Effector CD4-positive, alpha-beta T cell (primary cell): ENCODE measurements around the gene TMEM120B.
A peak's percentile ranks its signal among the peaks of the same experiment; 100 is the strongest.

Experiments
- DNase-seq: peaks from one replicate; pipeline ENCODE4 v3.0.0-alpha.2; 2020

The TMEM120B gene

DNA sequence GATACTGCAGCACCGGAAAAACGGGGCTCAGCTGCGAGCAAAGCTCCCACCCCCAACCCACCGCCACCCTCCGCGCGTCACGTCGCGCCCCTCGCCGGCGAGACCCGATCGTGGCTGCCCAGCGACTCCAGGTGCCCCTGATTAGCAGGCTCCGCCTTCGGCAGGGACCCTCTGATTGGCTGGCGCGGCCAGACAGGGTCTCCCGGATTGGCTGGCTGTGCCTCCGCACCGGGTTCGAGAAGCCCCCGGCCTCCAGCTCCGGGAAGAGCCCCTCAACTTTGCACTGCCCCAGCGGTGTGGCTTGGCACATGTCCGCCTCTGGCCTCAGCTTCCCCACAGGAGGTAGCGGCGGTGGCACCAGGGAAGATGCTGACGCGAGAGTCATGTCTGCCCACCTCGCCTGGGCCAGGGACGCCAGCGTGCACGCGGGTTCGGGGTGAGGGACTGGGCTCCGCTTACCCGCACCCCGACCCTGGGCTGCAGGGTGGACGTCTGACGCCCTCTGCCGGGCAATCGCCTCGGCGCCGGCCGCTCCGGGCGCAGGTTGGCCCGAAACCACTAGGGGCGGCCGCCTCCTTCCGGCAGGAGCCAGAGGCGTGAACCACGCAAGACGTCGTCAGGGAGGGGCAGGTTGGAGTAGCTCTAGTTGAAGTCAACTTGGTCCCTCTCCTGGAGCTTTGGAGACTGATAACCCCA, 81.4 kb downstream of the TMEM120B start:
- DNase-seq = peak; percentile 92

DNA sequence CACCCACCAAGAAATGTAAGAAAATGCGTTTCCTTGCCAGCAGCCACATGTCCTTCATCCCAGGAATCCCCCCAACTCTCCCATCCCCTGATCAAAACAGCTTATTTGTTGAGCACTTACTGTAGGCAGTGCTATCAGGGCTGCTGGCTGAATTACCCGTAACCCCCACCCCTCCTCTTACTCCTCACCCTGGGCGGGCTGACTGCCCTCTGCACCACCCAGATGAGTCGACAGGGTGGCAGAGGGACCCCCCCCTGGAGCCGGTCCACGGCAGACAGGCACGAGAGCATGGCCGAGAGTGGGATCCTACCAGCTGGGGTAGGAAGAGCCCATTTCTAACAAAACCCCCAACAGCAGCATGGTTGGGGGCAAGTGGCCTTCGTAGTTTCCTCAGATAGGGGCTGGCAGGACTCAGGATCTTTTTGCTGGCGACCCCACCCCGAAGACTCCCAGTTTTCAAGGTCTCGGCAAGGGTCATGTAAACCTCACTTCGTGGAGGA, 82.0 kb downstream of the TMEM120B start:
- DNase-seq = peak; percentile 48

DNA sequence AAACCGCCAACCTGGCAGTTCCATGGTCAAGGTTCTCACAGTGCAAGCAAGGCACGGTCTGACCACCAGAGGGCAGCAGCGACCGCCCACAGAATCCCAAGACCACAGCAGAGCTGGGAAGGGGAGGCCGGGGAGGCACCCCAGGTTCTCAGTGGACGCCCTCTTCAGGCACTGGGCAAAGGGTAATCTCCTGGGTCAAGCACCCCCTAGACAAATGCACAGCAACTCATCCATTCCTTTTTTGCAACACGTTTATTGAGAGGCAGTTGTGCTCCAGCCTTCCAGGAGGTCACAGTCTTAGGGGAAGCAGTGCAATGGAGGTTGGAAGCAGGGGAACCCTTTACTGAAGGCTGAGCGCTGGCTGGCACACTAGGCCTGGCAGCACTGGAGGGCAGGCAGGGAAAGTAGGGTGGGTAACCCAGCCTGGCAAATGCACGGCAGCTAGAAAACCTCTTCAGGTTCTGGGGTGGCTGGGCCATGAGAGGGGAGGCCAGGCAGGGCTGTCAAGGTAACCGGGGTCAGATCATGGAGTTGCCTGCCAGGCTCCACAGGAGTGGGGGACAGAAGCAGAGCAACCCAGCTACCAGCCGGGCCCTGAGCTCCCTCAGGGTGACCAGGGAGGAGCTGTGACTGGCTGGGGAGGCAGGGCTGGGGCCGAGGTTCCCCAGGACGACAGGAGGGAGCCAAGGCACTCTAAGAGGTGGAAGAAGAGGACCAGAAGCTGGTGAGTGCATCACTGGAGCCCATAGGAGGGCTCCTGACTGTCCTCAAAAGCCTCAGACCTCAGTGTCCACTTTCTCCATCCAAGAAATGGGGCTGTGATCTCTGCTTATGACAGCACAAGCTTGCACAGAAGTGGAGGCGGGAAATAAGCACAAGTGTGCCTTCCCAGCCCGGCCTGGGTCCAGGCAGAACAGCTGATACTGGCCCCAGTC, 82.7 kb downstream of the TMEM120B start:
- DNase-seq = peak; percentile 85

DNA sequence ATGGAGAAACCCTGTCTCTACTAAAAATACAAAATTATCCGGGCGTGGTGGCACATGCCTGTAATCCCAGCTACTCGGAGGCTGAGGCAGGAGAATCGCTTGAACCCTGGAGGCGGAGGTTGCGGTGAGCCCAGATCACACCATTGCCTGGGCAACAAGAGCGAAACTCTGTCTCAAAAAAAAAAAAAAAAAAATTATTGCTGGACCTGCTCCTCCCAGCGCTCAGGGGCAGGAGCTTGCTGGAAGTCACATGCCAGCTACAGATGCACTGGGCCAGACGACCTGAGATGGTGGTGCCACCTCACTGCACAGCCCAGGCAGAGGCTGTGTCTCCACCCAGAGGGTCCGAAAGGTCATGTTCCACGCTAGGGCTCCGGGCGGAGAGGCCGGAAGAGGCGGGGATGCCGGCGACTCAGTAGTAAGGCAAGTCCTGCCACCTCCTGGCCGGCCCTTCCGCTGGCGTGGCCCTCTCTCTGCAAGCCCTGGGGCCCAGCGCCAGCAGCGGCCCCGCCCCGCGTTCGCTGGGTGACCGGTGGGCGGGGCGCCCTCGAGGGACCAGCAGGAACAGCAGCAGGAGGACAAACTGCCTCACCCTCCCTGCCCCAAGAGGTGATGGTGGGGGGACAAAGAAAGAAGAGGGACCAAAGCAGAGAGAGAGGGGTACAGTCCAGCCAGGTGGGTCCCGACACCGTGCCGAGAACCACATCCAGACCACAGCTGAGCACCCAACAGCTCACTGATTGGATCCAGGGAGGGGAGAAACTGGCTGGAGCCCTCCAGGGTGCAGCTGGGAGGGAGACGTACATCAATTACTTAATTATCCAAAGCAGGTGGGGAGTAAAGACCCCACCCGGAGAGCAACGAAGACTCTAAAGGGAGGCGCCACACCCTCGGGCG, 84.6 kb downstream of the TMEM120B start:
- no peak for DNase-seq

DNA sequence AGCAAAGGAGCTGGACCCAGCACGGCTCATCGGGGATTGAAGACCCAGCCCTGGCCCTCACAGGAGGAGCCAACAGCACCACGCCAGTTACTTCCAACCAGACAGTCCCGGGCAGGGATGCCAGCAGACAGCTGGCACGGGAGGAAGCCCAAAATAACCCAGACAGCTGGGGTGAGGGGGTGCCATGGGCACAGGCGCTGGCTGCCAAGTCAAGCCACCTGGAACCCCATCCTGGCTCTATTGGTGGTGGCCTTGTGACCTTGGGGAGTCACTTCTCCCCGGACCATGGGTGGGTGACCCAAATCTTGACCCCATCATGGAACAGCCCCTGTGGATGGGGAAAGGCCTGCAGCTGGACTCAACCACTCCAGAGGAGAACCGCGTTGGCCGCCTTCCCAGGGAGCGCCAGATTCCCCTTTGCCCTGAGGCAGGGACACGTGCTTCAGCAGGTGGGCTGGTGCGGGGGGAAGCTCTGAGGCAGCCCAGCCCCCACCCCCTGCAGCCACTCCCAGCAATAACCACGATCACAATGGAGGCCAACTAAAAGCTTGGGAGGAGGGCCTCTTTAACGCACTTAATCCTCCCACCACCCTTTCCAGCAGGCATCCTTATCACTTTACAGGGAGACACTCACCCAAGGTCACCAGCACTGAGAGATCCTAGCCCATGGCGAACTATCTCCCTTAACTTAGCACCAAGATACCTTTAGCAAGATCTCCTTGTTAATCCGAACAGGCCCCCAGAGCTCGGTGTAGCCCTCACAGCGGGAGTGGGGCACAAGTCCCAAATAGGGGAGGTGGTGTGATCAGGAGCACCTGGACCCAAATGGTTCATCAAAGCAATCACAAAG, 85.6 kb downstream of the TMEM120B start:
- no peak for DNase-seq

DNA sequence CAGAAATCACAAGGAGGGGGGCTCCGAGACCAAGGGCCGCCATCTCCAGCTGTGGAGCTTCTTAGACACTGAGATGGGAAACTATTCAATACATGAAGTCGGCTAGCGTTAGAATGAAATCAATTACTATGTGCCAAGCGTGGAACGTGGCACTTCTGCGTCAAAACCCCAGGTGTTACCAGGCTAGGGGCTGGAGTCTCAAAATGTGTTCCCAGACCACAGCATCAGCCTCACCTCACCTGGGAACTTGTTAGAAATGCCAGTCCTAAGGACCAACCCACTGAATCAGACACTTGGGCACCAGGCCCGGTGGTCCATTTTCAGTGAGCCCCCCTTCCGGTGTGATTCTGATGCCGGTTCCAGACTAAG, 86.2 kb downstream of the TMEM120B start:
- no peak for DNase-seq

DNA sequence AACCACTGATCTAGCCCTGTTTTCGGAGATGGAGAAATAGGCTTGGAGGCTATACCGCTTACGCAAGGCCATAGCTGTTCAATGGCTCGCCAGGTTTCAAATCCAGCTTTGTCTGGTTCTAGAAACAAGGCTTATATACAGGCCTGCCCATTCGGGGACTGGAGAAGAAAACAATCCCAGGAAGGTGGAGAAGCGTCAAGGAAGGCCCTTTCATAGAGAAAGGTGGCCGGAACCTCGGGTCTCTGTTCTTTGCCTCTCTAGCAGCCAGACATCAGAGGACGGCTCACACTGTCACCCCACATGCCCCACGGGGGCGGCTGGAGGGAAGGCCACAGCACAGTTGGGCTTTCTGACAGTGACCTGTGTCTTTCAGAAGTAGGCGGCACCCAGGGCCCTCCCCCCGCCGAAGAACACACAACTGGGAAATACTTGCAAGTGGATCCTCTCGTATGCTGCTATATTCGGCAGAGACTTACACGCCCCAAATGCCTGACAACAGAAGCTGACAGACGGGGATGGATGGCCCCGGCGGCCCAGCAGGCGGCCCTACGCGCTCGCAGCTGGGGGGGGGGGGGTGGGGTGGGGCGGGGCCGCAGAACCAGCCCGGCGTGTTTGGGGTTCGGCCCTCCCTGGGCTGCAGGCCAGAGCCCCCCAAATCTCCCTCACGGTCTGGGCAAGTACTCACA, 86.7 kb downstream of the TMEM120B start:
- peak; percentile 51 for DNase-seq

DNA sequence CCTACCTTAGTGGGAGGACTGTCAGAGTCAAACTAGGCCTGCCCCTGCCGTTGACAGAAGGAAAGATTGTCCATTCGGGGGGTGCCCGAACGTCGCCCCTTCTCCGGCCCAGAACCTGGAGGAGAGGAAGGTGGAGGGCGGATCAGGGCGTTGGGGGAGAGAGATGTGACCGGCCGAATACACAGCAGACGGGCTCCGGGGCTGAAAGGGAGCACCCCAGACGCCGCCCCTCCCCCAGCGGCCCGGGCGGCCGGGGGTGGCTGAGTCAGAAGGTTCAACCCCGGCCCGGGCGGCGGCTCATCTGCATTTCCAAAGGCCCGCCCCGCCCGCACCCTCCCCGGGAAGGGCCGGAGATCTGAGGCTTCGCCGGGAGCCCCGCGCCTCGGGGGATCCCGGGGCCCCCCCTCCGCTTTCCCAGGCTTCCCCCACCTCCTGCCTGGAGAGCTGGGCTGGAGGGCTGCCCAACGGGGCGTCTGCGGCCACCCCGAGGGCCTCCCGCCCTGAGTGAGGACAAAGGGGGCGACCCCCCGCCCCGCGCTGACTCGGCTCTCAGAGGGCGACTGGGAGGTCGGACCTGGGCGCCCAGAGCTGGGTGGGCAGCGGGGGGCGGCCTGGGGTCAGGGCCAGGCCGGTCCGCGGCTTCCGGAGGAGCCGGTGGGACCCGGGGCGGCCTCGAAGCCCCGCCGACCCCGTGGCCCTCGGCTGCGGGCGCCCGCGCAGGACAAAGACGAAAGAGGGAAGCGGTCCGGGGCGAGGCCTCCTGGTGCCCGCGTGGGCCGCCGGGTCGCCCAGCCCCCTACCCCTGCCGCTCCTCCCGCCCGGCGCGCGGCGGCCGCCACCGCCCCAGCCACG, 87.5 kb downstream of the TMEM120B start:
- peak; percentile 71 for DNase-seq

DNA sequence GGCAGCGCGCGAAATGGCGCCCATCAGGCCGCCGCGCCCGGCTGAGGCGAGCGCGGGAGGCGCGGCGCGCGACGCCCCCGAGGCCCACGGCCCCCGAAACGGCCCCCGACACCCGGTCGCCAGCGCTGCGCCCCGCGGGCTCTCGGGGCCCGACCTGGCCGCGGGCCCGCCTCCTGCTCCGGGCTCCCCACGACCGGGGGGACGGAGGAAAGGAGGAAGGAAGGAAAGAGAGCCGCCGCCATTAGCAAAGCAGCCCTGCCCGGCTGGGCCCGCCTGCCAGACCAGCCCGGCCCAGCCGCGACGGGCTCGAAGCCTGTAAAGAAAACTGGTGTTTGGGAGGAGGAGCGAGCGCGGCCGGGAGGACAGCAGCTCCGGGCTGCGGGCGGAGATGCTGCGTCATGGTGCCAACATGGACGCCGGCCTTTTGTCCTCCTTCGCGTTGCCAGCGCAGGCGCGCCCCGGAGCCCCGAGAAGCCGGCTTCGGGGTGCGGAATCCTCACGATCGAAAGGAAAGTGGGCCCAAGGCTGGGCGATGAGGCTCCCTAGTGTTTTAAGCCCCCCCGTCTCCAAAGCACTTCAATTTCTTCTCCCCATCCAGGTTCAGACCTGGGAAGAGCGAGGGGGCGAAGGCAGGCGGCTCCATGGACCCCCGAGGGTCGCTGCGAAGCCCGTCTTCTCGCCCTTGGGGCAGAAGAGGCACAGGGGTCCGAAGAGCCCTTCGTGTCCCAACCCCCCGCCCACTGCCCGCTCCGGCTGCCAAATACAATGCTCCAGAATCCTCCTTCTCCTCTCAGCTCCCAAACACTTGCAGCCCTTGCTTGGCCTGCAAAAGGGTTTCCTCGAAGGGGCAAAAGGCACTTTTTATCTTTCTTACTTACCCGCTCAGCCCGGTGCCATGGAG, 88.4 kb downstream of the TMEM120B start:
- peak; percentile 60 for DNase-seq

DNA sequence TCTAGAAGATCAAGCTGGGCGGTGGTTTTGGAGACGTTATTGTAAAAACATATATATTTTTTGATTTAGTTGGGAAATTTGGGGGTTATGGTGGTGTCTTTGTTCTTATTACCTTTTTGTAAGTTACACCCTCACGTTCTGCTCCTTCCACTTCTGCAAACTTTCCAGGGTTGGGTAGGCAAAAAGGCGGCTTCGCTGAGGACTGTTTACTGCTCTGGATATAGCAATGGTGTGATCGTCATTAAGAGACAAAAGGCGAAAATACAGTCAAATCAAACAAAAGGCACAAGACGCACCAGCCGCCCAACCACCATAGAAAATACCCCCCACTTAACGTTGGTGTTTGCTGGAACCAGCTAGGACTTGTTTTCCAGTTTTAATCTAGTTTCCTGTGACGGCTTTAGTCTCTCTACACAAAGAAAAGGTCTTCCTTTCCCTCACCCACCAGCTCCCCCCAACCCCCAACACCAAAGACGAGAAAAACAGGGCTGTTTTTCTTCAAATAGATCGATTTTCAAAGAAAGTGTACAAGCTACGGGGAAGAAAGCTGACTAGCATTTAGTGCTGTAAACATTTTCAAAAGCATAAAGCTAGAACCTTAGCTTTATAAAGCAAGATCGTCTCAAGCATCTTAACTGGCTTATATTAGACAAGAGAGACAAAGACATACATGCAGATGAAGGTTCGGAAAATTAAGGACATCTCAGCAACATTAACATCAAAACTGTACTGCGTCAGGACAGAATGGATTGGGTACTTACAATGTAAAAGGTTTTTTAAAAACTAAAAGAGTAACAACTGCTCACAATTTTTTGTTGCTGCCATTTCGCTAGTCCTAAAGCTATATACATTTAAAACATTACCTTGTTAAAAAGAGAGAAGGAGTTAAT, 89.3 kb downstream of the TMEM120B start:
- peak; percentile 37 for DNase-seq

DNA sequence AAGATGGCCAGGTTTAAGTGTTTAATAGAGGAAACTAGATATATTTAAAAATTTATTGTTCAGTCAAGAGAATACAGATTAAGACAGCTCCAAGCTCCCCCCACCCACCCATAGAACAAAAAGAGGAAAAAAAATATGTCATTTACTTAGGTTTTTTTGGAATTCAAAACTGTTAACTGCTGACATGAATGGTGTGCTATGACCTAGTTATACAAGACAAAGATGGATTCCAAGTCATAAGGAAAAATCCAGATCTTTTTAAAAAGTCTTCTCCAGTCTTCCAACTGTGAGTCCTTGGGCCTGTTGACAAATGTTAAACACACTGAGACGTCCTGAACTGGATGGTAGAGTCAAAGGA, 89.9 kb downstream of the TMEM120B start:
- no peak for DNase-seq

DNA sequence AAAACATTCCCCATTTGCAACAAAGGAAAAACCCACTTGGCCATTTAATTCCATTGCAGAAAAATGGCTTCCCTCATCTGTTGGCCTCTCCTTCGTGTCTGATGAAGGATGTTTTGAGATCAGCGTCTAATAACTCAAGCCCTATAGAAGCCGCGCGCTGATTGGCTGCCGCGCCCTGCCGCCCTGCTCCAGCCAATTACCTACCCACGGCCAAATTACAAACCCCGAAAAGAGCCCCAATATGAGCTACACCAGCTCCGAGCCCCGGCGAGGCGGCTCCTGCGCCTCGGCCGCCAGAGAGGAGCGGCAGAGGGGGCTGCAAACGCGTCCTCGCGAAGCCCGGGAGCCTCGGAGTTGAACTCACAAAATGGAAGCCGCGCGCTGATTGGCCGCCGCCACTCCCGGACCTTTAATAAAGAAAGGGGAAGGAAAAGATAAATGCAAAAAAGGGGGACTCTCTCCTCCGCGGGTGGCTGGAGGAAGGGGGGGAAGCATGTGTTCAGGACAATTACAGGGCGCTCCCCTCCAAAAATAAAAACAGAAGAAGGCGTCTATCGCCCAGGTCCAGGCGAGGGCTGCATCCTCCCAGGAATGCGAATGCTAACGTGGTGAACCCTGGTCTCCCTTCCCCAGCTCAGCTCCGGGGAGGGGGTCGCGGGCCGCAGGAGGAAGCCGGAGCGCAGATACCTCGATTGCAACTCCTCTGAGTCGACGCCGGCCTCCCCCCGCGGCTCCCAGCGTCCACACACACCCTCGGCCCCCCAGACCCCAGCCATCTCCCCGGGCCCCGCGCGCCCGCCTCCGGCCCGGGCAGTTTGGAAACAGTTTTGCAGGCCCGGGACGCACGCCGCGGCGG, 90.5 kb downstream of the TMEM120B start:
- peak; percentile 83 for DNase-seq

DNA sequence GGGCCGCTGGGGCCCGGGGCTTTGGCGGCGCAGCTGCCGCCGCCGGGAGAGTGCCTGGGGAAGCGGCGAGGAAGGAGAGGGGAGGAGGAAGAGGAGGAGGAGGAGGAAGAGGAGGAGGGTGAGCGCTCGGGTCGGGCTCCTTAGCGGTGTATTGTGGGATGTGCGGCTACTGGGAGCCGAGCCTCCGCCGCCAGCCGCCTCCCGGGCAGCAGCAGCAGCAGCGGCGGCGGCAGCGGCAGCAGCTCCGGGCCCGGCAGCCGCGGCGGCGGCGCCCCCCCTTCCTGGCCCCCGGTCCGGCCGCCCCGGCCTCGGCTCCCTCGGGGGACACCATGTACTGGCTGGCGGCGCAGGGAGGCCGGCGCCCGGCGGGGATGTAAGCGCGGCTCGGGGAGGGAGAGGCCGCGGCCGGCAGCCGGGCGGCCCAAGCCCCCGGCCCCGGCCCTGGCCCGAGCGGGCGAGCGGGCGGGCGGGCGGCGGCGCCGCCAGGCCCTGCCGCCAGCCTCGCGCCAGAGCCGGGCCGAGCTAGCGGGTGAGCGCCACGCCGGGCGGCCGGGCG, 91.4 kb downstream of the TMEM120B start, which contains the start of gene SETD1B:
Gene SETD1B (plus strand): TSS at position 149 of the 556 bp plus-strand sequence. CDS start 729 bp downstream, outside the sequence.
- DNase-seq = no peak

DNA sequence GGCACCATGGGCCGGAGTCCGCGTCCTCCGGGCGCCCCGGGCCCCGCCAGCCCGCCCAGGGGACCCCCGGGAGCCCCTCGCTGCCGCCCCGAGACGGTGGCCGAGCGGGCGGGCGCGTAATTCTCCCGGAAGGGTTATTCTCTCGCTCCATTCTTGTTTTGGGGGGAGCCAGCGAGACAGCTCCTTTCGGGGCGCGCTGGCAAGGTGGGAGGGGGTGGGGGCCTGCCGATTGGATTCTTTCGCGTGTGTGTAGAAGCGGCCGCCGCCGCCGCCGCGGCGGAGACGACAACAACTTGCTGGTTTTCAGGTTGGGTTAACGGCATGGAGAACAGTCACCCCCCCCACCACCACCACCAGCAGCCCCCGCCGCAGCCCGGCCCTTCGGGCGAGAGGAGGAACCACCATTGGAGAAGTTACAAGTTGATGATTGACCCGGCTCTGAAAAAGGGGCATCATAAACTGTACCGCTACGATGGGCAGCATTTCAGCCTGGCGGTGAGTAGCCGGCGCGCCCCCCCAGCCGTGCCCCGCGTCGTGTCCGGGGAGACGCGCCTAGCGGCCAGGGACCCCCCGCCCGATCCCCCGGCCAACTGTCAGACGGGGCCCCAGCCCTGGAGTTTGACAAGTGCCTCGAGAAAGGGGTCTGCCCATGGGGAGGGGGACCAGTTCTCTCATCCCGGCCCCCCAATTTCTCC, 92.0 kb downstream of the TMEM120B start:
- DNase-seq = peak; percentile 60

DNA sequence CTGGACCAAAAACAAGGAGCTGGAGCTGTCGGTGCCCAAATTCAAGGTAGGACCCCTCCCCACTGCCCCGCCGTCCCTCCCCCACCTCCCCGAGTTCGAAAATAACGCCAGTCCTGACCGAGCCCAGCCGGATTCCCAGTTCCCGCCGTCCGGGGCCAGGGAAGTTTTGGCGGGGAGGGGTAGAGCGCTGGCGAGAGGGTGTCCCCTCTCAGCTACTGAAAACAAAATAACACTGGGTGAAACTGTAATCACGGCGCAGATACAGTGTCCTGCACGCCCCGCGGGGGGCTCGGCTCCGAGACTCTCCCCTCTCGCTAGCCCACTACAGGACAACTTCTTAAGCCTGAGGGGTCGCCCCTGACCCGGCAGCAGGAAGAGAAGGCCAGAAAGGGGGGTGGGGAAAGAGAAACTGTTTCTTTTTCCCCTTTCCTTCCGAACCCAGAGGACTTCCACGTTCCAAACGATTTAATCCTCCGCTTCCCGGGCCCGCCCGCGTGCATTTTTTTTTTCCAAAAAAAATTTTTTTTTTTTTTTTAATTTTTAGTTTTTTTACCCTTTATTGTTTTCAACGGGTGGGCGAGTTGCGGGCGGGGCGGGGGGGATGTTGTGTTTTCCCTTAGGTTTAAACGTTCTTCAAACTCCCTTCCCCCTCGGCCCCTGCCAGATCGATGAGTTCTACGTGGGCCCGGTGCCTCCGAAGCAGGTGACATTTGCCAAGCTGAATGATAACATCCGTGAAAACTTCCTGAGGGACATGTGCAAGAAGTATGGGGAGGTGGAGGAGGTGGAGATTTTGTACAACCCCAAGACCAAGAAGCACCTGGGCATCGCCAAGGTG, 92.8 kb downstream of the TMEM120B start:
- no peak for DNase-seq
